Transverse colon (tissue), 3 donors: ENCODE data around the gene EYA2.

Source experiments
- CTCF ChIP-seq, 5 experiments: fragments of 200-600 bp in 3 of 5; fragments of 450-650 bp in 2 of 5; sonication (generic) in 3 of 5; IDR thresholded peaks; 1 replicate in 2 of 5; 2 replicates in 3 of 5; pipeline ENCODE4 v1.5.1; 2016 to 2017; ENCODE audit warnings: antibody characterized with exemption in 5 of 5, inconsistent platforms in 3 of 5, mild to moderate bottlenecking in 2 of 5, moderate library complexity in 1 of 5
- POLR2A ChIP-seq: fragments of 450-650 bp; IDR thresholded peaks from one replicate; pipeline ENCODE4 v1.6.1; 2016; ENCODE audit warnings: antibody characterized with exemption, mild to moderate bottlenecking, moderate library complexity

GRCh38 chr20:47195573-47195972, 300.9 kb downstream of the EYA2 start:
- TF ChIP-seq CTCF (IDR thresholded peaks at IDR 0.05) (no peak), POLR2A (no peak)
